Activated CD4-positive, alpha-beta T cell treated with anti-CD3 and anti-CD28 coated beads, Interleukin-2, amount 10 ng/mL, durations not matched to agents 24 days and 14 days (primary cell): ENCODE results near the gene BNC2. TPM values are rescaled to one million over a fixed set of nuclear protein-coding genes. Genes with fewer than 3 reads are reported as not detected.
"Not testable (repeated sequence)": the region's sequence is repeated elsewhere in the genome, so short reads cannot be mapped to it uniquely, and the experiment has no call there.

Experiments used
- DNase-seq: peaks from one replicate; pipeline ENCODE4 v3.0.0; 2022
- H3K27ac Mint-ChIP-seq: one replicate; pipeline ENCODE4 v1.8.0; 2022; ENCODE audit warnings: mild to moderate bottlenecking, mixed read lengths
- H3K27me3 Mint-ChIP-seq: one replicate; pipeline ENCODE4 v1.8.0; 2022; ENCODE audit warnings: mixed read lengths
- H3K36me3 Mint-ChIP-seq: one replicate; pipeline ENCODE4 v1.8.0; 2022; ENCODE audit warnings: low read depth, mild to moderate bottlenecking, mixed read lengths
- H3K4me1 Mint-ChIP-seq: one replicate; pipeline ENCODE4 v1.8.0; 2021; ENCODE audit warnings: mixed read lengths
- H3K4me3 Mint-ChIP-seq: one replicate; pipeline ENCODE4 v1.8.0; 2022; ENCODE audit warnings: mild to moderate bottlenecking, moderate library complexity, mixed read lengths
- H3K9me3 Mint-ChIP-seq: one replicate; pipeline ENCODE4 v1.8.0; 2021; ENCODE audit warnings: mixed read lengths
- intact Hi-C: fragments of 100-400 bp; cut with micrococcal nuclease; formaldehyde crosslinking; loops from one replicate; pipeline ENCODE4 v1.15.1; 2023
- total RNA-seq: library from RNA; stranded (reverse); gene quantifications from 2 replicates; pipeline ENCODE4 v1.2.3, GENCODE V29; 2022

BNC2 gene
- total RNA-seq, 1 donor from 2014 or later, result not detected

GRCh38 chr9:16882440-16882839, 12.0 kb upstream of the BNC2 start:
- intact Hi-C loops, H3K27me3 Mint-ChIP-seq, H3K27ac Mint-ChIP-seq, DNase-seq, H3K36me3 Mint-ChIP-seq, H3K4me3 Mint-ChIP-seq, H3K4me1 Mint-ChIP-seq: not testable (repeated sequence)
- peaks cover 13% of the 10 kb centered on the region for H3K9me3 Mint-ChIP-seq

GRCh38 chr9:16879416-16879815, 8.9 kb upstream of the BNC2 start:
- no peaks in the 10 kb centered on the region for H3K36me3 Mint-ChIP-seq
- no peaks in the 10 kb centered on the region for H3K27me3 Mint-ChIP-seq
- no peaks in the 10 kb centered on the region for H3K4me1 Mint-ChIP-seq
- intact Hi-C loops, result no loop called here
- DNase-seq, result no peak
- no peak overlapping the region for H3K27ac Mint-ChIP-seq
- H3K4me3 Mint-ChIP-seq, result no peak overlapping the region
- H3K9me3 Mint-ChIP-seq, result peaks cover 13% of the 10 kb centered on the region

- peaks cover 7% of the 10 kb centered on the region for H3K27me3 Mint-ChIP-seq
- no peaks in the 10 kb centered on the region for H3K36me3 Mint-ChIP-seq
- no peak overlapping the region for H3K4me3 Mint-ChIP-seq
- DNase-seq, result no peak
- intact Hi-C loops, result no loop called here
- H3K9me3 Mint-ChIP-seq, result peaks cover 9% of the 10 kb centered on the region
- H3K4me1 Mint-ChIP-seq, result no peaks in the 10 kb centered on the region
- H3K27ac Mint-ChIP-seq, result no peak overlapping the region
These were observed 6.8 kb upstream of the BNC2 start for GRCh38 chr9:16877256-16877655.

- intact Hi-C loops, result no loop called here
- H3K4me1 Mint-ChIP-seq, result peaks cover 2% of the 10 kb centered on the region
These were observed 2.8 kb upstream of the BNC2 start for GRCh38 chr9:16873126-16873802.

GRCh38 chr9:16871336-16872151, 1.1 kb upstream of the BNC2 start:
- H3K36me3 Mint-ChIP-seq, result peaks cover 1% of the 10 kb centered on the region
- no peaks in the 10 kb centered on the region for H3K9me3 Mint-ChIP-seq
- H3K27ac Mint-ChIP-seq, result no peak overlapping the region
- H3K4me1 Mint-ChIP-seq, result peaks cover 2% of the 10 kb centered on the region
- H3K27me3 Mint-ChIP-seq, result peaks cover 37% of the 10 kb centered on the region
- H3K4me3 Mint-ChIP-seq, result no peak overlapping the region
- no peak for DNase-seq
- intact Hi-C loops, result no loop called here

More at GRCh38 chr9:16873126-16873802, 2.8 kb upstream of the BNC2 start:
- Mint-ChIP-seq H3K9me3 (no peaks in the 10 kb centered on the region), H3K4me3 (no peak overlapping the region), H3K27ac (no peak overlapping the region), H3K36me3 (peaks cover 1% of the 10 kb centered on the region), H3K27me3 (peaks cover 32% of the 10 kb centered on the region)
- DNase-seq, result no peak

- Mint-ChIP-seq H3K27me3 (peaks cover 37% of the 10 kb centered on the region), H3K4me3 (no peak overlapping the region), H3K9me3 (no peaks in the 10 kb centered on the region), H3K4me1 (peaks cover 2% of the 10 kb centered on the region), H3K27ac (no peak overlapping the region), H3K36me3 (peaks cover 1% of the 10 kb centered on the region)
- DNase-seq, result no peak
- intact Hi-C loops, result no loop called here
These were observed 431 bp downstream of the BNC2 start for GRCh38 chr9:16869882-16870595.

- Mint-ChIP-seq H3K27ac (no peak overlapping the region), H3K9me3 (no peaks in the 10 kb centered on the region), H3K4me1 (peaks cover 2% of the 10 kb centered on the region), H3K4me3 (peak overlapping the region; percentile 10), H3K27me3 (peaks cover 37% of the 10 kb centered on the region), H3K36me3 (peaks cover 1% of the 10 kb centered on the region)
- no peak for DNase-seq
- intact Hi-C loops, result no loop called here
These were observed 1.2 kb downstream of the BNC2 start for GRCh38 chr9:16869131-16869881.

GRCh38 chr9:16868701-16869100, 1.8 kb downstream of the BNC2 start:
- Mint-ChIP-seq H3K27me3 (peaks cover 34% of the 10 kb centered on the region), H3K27ac (no peak overlapping the region), H3K4me1 (peaks cover 2% of the 10 kb centered on the region), H3K9me3 (no peaks in the 10 kb centered on the region), H3K36me3 (peaks cover 1% of the 10 kb centered on the region), H3K4me3 (no peak overlapping the region)
- DNase-seq, result no peak
- intact Hi-C loops, result no loop called here

- intact Hi-C loops, result no loop called here
- Mint-ChIP-seq H3K36me3 (peaks cover 1% of the 10 kb centered on the region), H3K4me3 (no peak overlapping the region), H3K4me1 (peaks cover 2% of the 10 kb centered on the region), H3K27ac (no peak overlapping the region), H3K9me3 (no peaks in the 10 kb centered on the region), H3K27me3 (peaks cover 32% of the 10 kb centered on the region)
- no peak for DNase-seq
These were observed 2.7 kb downstream of the BNC2 start for GRCh38 chr9:16867576-16868311.

- no peak for DNase-seq
- H3K4me3 Mint-ChIP-seq, result no peak overlapping the region
- no peaks in the 10 kb centered on the region for H3K9me3 Mint-ChIP-seq
- H3K36me3 Mint-ChIP-seq, result no peaks in the 10 kb centered on the region
- H3K27me3 Mint-ChIP-seq, result peaks cover 23% of the 10 kb centered on the region
- no peak overlapping the region for H3K27ac Mint-ChIP-seq
- intact Hi-C loops, result no loop called here
- H3K4me1 Mint-ChIP-seq, result peaks cover 2% of the 10 kb centered on the region
These were observed 3.9 kb downstream of the BNC2 start for GRCh38 chr9:16866587-16866986.

GRCh38 chr9:16864649-16865434, 5.6 kb downstream of the BNC2 start:
- Mint-ChIP-seq H3K4me1 (no peaks in the 10 kb centered on the region), H3K27me3 (peaks cover 19% of the 10 kb centered on the region), H3K9me3 (no peaks in the 10 kb centered on the region), H3K27ac (no peak overlapping the region), H3K4me3 (no peak overlapping the region), H3K36me3 (no peaks in the 10 kb centered on the region)
- intact Hi-C loops, result no loop called here
- no peak for DNase-seq

- no peak for DNase-seq
- Mint-ChIP-seq H3K27me3 (no peaks in the 10 kb centered on the region), H3K4me1 (no peaks in the 10 kb centered on the region), H3K4me3 (no peak overlapping the region), H3K9me3 (no peaks in the 10 kb centered on the region), H3K27ac (no peak overlapping the region), H3K36me3 (no peaks in the 10 kb centered on the region)
- intact Hi-C loops, result no loop called here
These were observed 22.3 kb downstream of the BNC2 start for GRCh38 chr9:16848179-16848578.
